ENCODE data around the gene HOXA3. TPM values are rescaled to one million over a fixed set of nuclear protein-coding genes. Genes with fewer than 3 reads are reported as not detected.

Gene HOXA3
- total RNA-seq, 1 experiment from 2014 or later, result not detected

DNA sequence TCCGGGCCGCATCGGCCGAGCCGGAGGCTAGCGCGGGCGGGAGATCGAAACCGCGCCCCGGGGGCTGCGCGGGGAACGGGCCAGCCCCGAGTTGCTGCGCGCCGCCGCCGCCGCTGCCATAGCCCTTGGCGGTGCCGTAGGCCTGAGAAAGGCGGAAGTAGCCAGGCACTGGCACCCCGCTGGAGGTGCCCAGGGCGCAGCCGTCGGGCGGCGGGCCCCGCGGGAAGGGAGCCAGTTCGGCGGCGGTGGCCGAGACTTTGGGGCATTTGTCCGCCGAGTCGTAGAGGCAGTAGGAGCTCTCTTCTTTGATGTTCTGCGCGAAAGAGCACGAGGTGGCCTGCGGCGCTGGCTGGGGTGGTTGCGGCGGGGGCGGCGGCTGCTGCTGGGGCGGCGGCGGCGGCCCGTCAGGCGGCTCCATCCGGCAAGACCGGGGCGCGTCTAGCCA is 21.1 kb upstream of the HOXA3 start:
- H3K56ac ChIP-seq (ENCODE audit: insufficient read length, low read depth, low read length), result no peak overlapping the region
- H2BK5ac ChIP-seq (ENCODE audit: insufficient read length, low read length), result no peak overlapping the region
- H3K9me3 Mint-ChIP-seq, result peaks cover 4 to 17% of the 10 kb centered on the region in 2 experiments; a peak in 4 of 5 replicates
- H3K4me3 Mint-ChIP-seq, result no peak overlapping the region
- H2BK120ac ChIP-seq (ENCODE audit: low read depth, low read length, poor library complexity, severe bottlenecking), result no peak overlapping the region
- no peak overlapping the region for H4K5ac ChIP-seq (ENCODE audit: insufficient read length, low read depth, low read length)
- H3K4ac ChIP-seq (ENCODE audit: low read depth, low read length), result no peak overlapping the region
- H4K8ac ChIP-seq (replicated peaks; ENCODE audit: insufficient read length, low read depth, low read length), result no peak overlapping the region
- H3K9me3 ChIP-seq (ENCODE audit: control insufficient read depth, low read depth, low read length), result no peaks in the 10 kb centered on the region
- no peak overlapping the region for H3K4me2 ChIP-seq (ENCODE audit: insufficient read depth, insufficient read length, low read length)
- TF ChIP-seq, protein P1, sequence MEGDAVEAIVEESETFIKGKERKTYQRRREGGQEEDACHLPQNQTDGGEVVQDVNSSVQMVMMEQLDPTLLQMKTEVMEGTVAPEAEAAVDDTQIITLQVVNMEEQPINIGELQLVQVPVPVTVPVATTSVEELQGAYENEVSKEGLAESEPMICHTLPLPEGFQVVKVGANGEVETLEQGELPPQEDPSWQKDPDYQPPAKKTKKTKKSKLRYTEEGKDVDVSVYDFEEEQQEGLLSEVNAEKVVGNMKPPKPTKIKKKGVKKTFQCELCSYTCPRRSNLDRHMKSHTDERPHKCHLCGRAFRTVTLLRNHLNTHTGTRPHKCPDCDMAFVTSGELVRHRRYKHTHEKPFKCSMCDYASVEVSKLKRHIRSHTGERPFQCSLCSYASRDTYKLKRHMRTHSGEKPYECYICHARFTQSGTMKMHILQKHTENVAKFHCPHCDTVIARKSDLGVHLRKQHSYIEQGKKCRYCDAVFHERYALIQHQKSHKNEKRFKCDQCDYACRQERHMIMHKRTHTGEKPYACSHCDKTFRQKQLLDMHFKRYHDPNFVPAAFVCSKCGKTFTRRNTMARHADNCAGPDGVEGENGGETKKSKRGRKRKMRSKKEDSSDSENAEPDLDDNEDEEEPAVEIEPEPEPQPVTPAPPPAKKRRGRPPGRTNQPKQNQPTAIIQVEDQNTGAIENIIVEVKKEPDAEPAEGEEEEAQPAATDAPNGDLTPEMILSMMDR (conservative IDR thresholded peaks at IDR 0.05), result no peak
- H3K23me2 ChIP-seq (ENCODE audit: insufficient read length, low read depth, low read length, poor library complexity, severe bottlenecking), result no peaks in the 10 kb centered on the region
- no peak overlapping the region for H2AK5ac ChIP-seq (ENCODE audit: insufficient read length, low read length)
- H3K18ac ChIP-seq (ENCODE audit: insufficient read length, low read depth, low read length), result no peak overlapping the region
- H3K79me1 ChIP-seq (ENCODE audit: insufficient read depth, low read depth, low read length, poor library complexity, severe bottlenecking), result no peaks in the 10 kb centered on the region
- no peaks in the 10 kb centered on the region for H4K20me1 ChIP-seq (ENCODE audit: control insufficient read depth, insufficient read depth, insufficient read length)
- no peak overlapping the region for H4K91ac ChIP-seq (ENCODE audit: insufficient read length, low read depth, low read length)
- H2BK15ac ChIP-seq (ENCODE audit: low read depth, low read length), result no peak overlapping the region
- no CpG with 5 or more reads among the region's 59 CpGs for WGBS (ENCODE audit: extremely low coverage, insufficient read length, low lambda C conversion rate)
- no peaks in the 10 kb centered on the region for H3K4me1 ChIP-seq (ENCODE audit: insufficient read depth, low read length)
- H3K9ac ChIP-seq (ENCODE audit: extremely low read depth, insufficient read length, low read length), result no peak overlapping the region
- H2BK12ac ChIP-seq (ENCODE audit: insufficient read length, low read depth, low read length), result no peak overlapping the region
- H3K23ac ChIP-seq (ENCODE audit: insufficient read length, low read depth, low read length), result no peak overlapping the region
- H3K27ac ChIP-seq (ENCODE audit: insufficient read length, low read depth, low read length), result no peak overlapping the region
- H3K79me2 ChIP-seq (ENCODE audit: insufficient read depth, low read length), result no peaks in the 10 kb centered on the region
- no peak overlapping the region for H2BK20ac ChIP-seq (ENCODE audit: low read depth, low read length, poor library complexity, severe bottlenecking)
- DNase-seq, result peak; percentile 46
- peaks cover 0 to 3% of the 10 kb centered on the region in 2 experiments; a peak in 2 of 4 replicates for H3K4me1 Mint-ChIP-seq
- peaks cover 97% of the 10 kb centered on the region for H3K27me3 ChIP-seq (ENCODE audit: insufficient read depth, low read length)
- no peaks in the 10 kb centered on the region; a peak in 1 of 7 replicates for H3K36me3 Mint-ChIP-seq (ENCODE audit: insufficient read depth in 1 of 3, low read depth in 3 of 3)
- no peak overlapping the region for H3T11ph ChIP-seq (ENCODE audit: low read length)
- peaks cover 98% of the 10 kb centered on the region for H3K27me3 Mint-ChIP-seq (ENCODE audit: low read depth)
- H3K27ac Mint-ChIP-seq, result no peak overlapping the region
- no peak overlapping the region for H2AFZ ChIP-seq (ENCODE audit: low read length)
- no peak overlapping the region for H3K14ac ChIP-seq (ENCODE audit: insufficient read depth, low read length)

Data from H9 (cell line).